Ishikawa (cell line): ENCODE data around the gene PDE6H.

Experiments
- CREB1 ChIP-seq: IDR thresholded peaks from 2 replicates; pipeline ENCODE4 v1.6.1; 2012; ENCODE audit warnings: low read depth
- EGR1 ChIP-seq: IDR thresholded peaks from 2 replicates; pipeline ENCODE4 v1.6.1; 2012
- YY1 ChIP-seq: IDR thresholded peaks from 2 replicates; pipeline ENCODE4 v1.6.1; 2012; ENCODE audit warnings: low read depth

DNA sequence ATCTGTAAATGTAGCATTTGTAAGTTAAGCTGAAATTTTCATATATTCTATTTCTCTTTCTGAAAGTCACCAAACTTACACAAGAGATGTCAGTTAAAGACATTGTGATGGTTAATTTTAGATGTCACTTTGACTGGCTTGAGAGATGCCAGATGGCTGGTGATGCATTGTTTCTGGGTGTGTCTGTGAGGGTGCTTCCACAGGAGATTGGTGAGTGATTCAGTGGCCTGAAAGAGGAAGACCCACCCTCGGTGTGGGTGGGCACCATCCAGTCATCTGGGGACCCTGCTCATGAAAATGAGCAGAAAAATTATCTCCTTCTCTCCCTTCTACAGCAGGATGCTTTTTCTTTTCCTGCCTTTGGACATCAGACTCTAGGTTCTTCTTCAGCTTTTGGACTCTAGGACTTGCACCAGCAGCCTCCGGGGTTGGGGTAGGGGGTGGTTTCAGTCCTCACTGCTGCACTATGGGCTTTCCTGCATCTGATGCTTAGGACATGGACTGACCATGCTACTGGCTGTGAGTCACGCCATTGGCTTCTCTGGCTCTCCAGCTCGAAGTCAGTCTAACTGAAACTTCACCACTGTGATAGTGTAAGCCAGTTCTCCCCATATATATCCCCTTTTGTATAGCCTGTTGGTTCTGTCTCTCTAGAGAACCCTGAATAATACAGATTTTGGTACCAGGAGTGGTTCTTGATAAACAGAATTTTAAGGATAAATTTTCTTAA, 20.9 kb downstream of the PDE6H start:
- TF ChIP-seq YY1 (no peak), EGR1 (no peak), CREB1 (no peak)
